Upper lobe of left lung (tissue), 6 donors: Measurements from ENCODE around the gene TAAR9. TPM values are rescaled to one million over a fixed set of nuclear protein-coding genes. Genes with fewer than 3 reads are reported as not detected.

Experiments
- ATAC-seq, 2 donors: fragments of 200-7000 bp; cut with Tn5 transposase; one replicate each; pipeline ENCODE4 v1.9.1; 2022; ENCODE audit warnings: mild to moderate bottlenecking in 2 of 2, moderate library complexity in 2 of 2; ENCODE audit not compliant: low FRiP score in 2 of 2
- DNase-seq, 2 donors: peaks; one replicate each; pipeline ENCODE4 v3.0.0-alpha.2; 2019 to 2020
- H3K27ac ChIP-seq, 4 donors: fragments of 200-600 bp; sonication (generic); one replicate each; pipeline ENCODE4 v1.5.1; 2016 to 2019
- H3K27me3 ChIP-seq, 4 donors: fragments of 200-600 bp; sonication (generic); one replicate each; pipeline ENCODE4 v1.5.1; 2017 to 2019
- H3K36me3 ChIP-seq, 4 donors: fragments of 200-600 bp; sonication (generic); one replicate each; pipeline ENCODE4 v1.5.1; 2016 to 2019
- H3K4me1 ChIP-seq, 4 donors: fragments of 200-600 bp; sonication (generic); one replicate each; pipeline ENCODE4 v1.5.1; 2018 to 2019
- H3K4me3 ChIP-seq, 4 donors: fragments of 200-600 bp; sonication (generic); one replicate each; pipeline ENCODE4 v1.5.1; 2017 to 2019; ENCODE audit warnings: mild to moderate bottlenecking in 2 of 4, moderate library complexity in 1 of 4
- H3K9me3 ChIP-seq, 4 donors: fragments of 200-600 bp; sonication (generic); one replicate each; pipeline ENCODE4 v1.5.1; 2018 to 2019
- CTCF ChIP-seq, 6 experiments: fragments of 450-650 bp in 4 of 6; fragments of 200-600 bp in 2 of 6; sonication (generic) in 2 of 6; IDR thresholded peaks; one replicate each; pipeline ENCODE4 v1.5.1; 2016 to 2019; ENCODE audit warnings: antibody characterized with exemption in 6 of 6
- EP300 ChIP-seq, 4 donors: sonication (generic); formaldehyde crosslinking; IDR thresholded peaks; one replicate each; pipeline ENCODE4 v1.5.1; 2017; ENCODE audit warnings: antibody characterized with exemption in 4 of 4, control low read depth in 2 of 4
- POLR2A ChIP-seq, 4 donors: fragments of 450-650 bp; IDR thresholded peaks; one replicate each; pipeline ENCODE4 v1.5.1; 2016 to 2017; ENCODE audit warnings: antibody characterized with exemption in 4 of 4, mild to moderate bottlenecking in 2 of 4
- POLR2AphosphoS5 ChIP-seq, 2 donors: sonication (generic); formaldehyde crosslinking; IDR thresholded peaks; one replicate each; pipeline ENCODE4 v1.5.1; 2017; ENCODE audit warnings: antibody characterized with exemption in 2 of 2
- WGBS, 2 donors: methylation state at CpG; one replicate each; pipeline ENCODE4 v1.1.5; 2017 to 2018; 5-methylcytosine and 5-hydroxymethylcytosine counted together
- total RNA-seq, 6 donors: library from RNA; depleted of rRNA in 4 of 6; stranded (reverse); fragments of >200 nt in 4 of 6; gene quantifications; one replicate each; pipeline versions ENCODE4 v1.1.0 to v1.2.1, GENCODE V29; 2016 to 2021
- donor health status: DM: no; HTN: no; CAD: no; lungs with moderate emphysema.
- donor health status: DM: no; HTN: yes; CAD: no; lungs with severe emphysema.

The TAAR9 gene
- total RNA-seq, 6 donors from 2014 or later: not detected

GRCh38 chr6:132491303-132491702, 46.8 kb upstream of the TAAR9 start:
- Histone ChIP-seq H3K27me3 (no peaks in the 10 kb centered on the region), H3K27ac (peak overlapping the region in 2 of 4 donors; percentile 35 to 51), H3K4me3 (no peak overlapping the region), H3K4me1 (peaks cover 24 to 41% (median 31%) of the 10 kb centered on the region in 4 donors), H3K36me3 (peaks cover 0 to 8% (median 3%) of the 10 kb centered on the region in 4 donors), H3K9me3 (no peaks in the 10 kb centered on the region)
- TF ChIP-seq EP300 (IDR thresholded peaks at IDR 0.05) (no peak), POLR2A (IDR thresholded peaks at IDR 0.05) (no peak), CTCF (IDR thresholded peaks at IDR 0.05) (no peak), POLR2AphosphoS5 (IDR thresholded peaks at IDR 0.05) (no peak)
- no peak for DNase-seq
- WGBS, 2 donors: 81 to 82% methylated on average over 5 of the region's 5 CpGs
- ATAC-seq: peak in 1 of 2 donors; percentile 41

GRCh38 chr6:132491881-132492280, 46.2 kb upstream of the TAAR9 start:
- peak overlapping the region in 2 of 4 donors; percentile 35 to 51 for H3K27ac ChIP-seq

GRCh38 chr6:132494954-132495353, 43.1 kb upstream of the TAAR9 start:
- ATAC-seq: no peak
- DNase-seq: no peak
- no peak overlapping the region for H3K27ac ChIP-seq
- no peaks in the 10 kb centered on the region for H3K27me3 ChIP-seq
- H3K36me3 ChIP-seq: peaks cover 0 to 30% (median 4%) of the 10 kb centered on the region in 4 donors
- H3K4me3 ChIP-seq: no peak overlapping the region
- 89 to 96% methylated on average over 2 of the region's 2 CpGs for WGBS, 2 donors
- H3K9me3 ChIP-seq: no peaks in the 10 kb centered on the region
- peaks cover 28 to 46% (median 32%) of the 10 kb centered on the region in 4 donors for H3K4me1 ChIP-seq
- TF ChIP-seq POLR2AphosphoS5 (IDR thresholded peaks at IDR 0.05) (no peak), EP300 (IDR thresholded peaks at IDR 0.05) (no peak), POLR2A (IDR thresholded peaks at IDR 0.05) (no peak), CTCF (IDR thresholded peaks at IDR 0.05) (no peak)

More at GRCh38 chr6:132491881-132492280, 46.2 kb upstream of the TAAR9 start:
- H3K9me3 ChIP-seq: no peaks in the 10 kb centered on the region
- WGBS, 2 donors: 77 to 86% methylated on average over 1 of the region's 1 CpG
- TF ChIP-seq CTCF (IDR thresholded peaks at IDR 0.05) (no peak), POLR2A (IDR thresholded peaks at IDR 0.05) (no peak), EP300 (IDR thresholded peaks at IDR 0.05) (no peak)
- no peak for DNase-seq
- peaks cover 24 to 45% (median 31%) of the 10 kb centered on the region in 4 donors for H3K4me1 ChIP-seq
- H3K27me3 ChIP-seq: no peaks in the 10 kb centered on the region
- ATAC-seq: peak in 1 of 2 donors; percentile 22
- H3K36me3 ChIP-seq: peaks cover 0 to 8% (median 3%) of the 10 kb centered on the region in 4 donors
- H3K4me3 ChIP-seq: no peak overlapping the region

- H3K36me3 ChIP-seq: peaks cover 0 to 30% (median 5%) of the 10 kb centered on the region in 4 donors
- H3K9me3 ChIP-seq: no peaks in the 10 kb centered on the region
- peaks cover 23 to 42% (median 30%) of the 10 kb centered on the region in 4 donors for H3K4me1 ChIP-seq
- H3K27me3 ChIP-seq: no peaks in the 10 kb centered on the region
- 76 to 81% methylated on average over 2 of the region's 2 CpGs for WGBS, 2 donors
- H3K27ac ChIP-seq: no peak overlapping the region
- DNase-seq (no peak), ATAC-seq (no peak)
- no peak overlapping the region for H3K4me3 ChIP-seq
- no peak for TF ChIP-seq EP300 (IDR thresholded peaks at IDR 0.05)
- no peak for TF ChIP-seq POLR2A (IDR thresholded peaks at IDR 0.05)
- TF ChIP-seq POLR2AphosphoS5 (IDR thresholded peaks at IDR 0.05): no peak
- no peak for TF ChIP-seq CTCF (IDR thresholded peaks at IDR 0.05)
These were observed 42.4 kb upstream of the TAAR9 start for GRCh38 chr6:132495604-132496079.
